Smooth muscle cell (in vitro differentiated cells): ENCODE results near the gene TRPM1. TPM values are rescaled to one million over a fixed set of nuclear protein-coding genes. Genes with fewer than 3 reads are reported as not detected.

ENCODE experiments used
- DNase-seq: peaks from one replicate; lab custom pipeline; 2025; ENCODE audit not compliant: unreplicated experiment; lab: John Stamatoyannopoulos, UW
- H2AFZ ChIP-seq: fragments of 200-600 bp; sonication (generic); 2 replicates; pipeline ENCODE4 v1.6.0; 2016; ENCODE audit warnings: antibody characterized with exemption, low read depth, mild to moderate bottlenecking
- H3F3A ChIP-seq: fragments of 200-600 bp; sonication (generic); 2 replicates; pipeline ENCODE4 v1.6.0; 2017; ENCODE audit warnings: antibody characterized with exemption, low read depth
- H3K27ac ChIP-seq: fragments of 200-600 bp; sonication (generic); 2 replicates; pipeline ENCODE4 v1.5.1; 2016; ENCODE audit warnings: low read depth, mild to moderate bottlenecking
- H3K27me3 ChIP-seq: fragments of 200-600 bp; sonication (generic); 2 replicates; pipeline ENCODE4 v1.6.1; 2016; ENCODE audit warnings: low read depth, mild to moderate bottlenecking
- H3K36me3 ChIP-seq: fragments of 200-600 bp; sonication (generic); 2 replicates; pipeline ENCODE4 v1.5.1; 2016; ENCODE audit warnings: low read depth
- H3K4me1 ChIP-seq: fragments of 200-600 bp; sonication (generic); 2 replicates; pipeline ENCODE4 v1.5.1; 2016; ENCODE audit warnings: low read depth
- H3K4me2 ChIP-seq: fragments of 200-600 bp; sonication (generic); 2 replicates; pipeline ENCODE4 v1.6.0; 2016; ENCODE audit warnings: mild to moderate bottlenecking
- H3K4me3 ChIP-seq: fragments of 200-600 bp; sonication (generic); 2 replicates; pipeline ENCODE4 v1.5.1; 2016; ENCODE audit warnings: mild to moderate bottlenecking
- H3K79me2 ChIP-seq: fragments of 200-600 bp; sonication (generic); 2 replicates; pipeline ENCODE4 v1.6.0; 2016; ENCODE audit warnings: low read depth, mild to moderate bottlenecking
- H3K9ac ChIP-seq: fragments of 200-600 bp; sonication (generic); 2 replicates; pipeline ENCODE4 v1.6.0; 2016; ENCODE audit warnings: low read depth
- H3K9me3 ChIP-seq: fragments of 200-600 bp; sonication (generic); replicated peaks from 2 replicates; pipeline ENCODE4 v1.5.1; 2016; ENCODE audit warnings: low read depth
- H4K20me1 ChIP-seq: fragments of 200-600 bp; sonication (generic); 2 replicates; pipeline ENCODE4 v1.6.0; 2016; ENCODE audit warnings: low read depth
- CTCF ChIP-seq: fragments of 200-600 bp; sonication (generic); IDR thresholded peaks from 2 replicates; pipeline ENCODE4 v1.5.1; 2017; ENCODE audit warnings: borderline replicate concordance, mild to moderate bottlenecking, antibody characterized with exemption; ENCODE audit not compliant: insufficient read depth, poor library complexity, severe bottlenecking
- WGBS: methylation state at CpG from one replicate; pipeline ENCODE4 v1.1.7; 2016; ENCODE audit warnings: low lambda C conversion rate; 5-methylcytosine and 5-hydroxymethylcytosine counted together
- polyA plus RNA-seq: library from polyadenylated mRNA; unstranded; fragments of >200 nt; fragmentation: Nextera tagmentation; extraction: Ambion mirVana; gene quantifications from 2 replicates; pipeline ENCODE4 v1.2.1, GENCODE V29; 2016
- total RNA-seq: library from RNA; depleted of rRNA; stranded (reverse); fragments of >200 nt; gene quantifications from 2 replicates; pipeline ENCODE4 v1.2.3, GENCODE V29; 2014

The TRPM1 gene
- total and polyA plus RNA-seq, 2 experiments from 2014 or later, result not detected

- Histone ChIP-seq H3K4me1 (no peaks in the 10 kb centered on the region), H4K20me1 (no peaks in the 10 kb centered on the region), H2AFZ (no peak overlapping the region), H3K36me3 (no peaks in the 10 kb centered on the region), H3K79me2 (no peaks in the 10 kb centered on the region), H3K27me3 (no peaks in the 10 kb centered on the region), H3K27ac (no peak overlapping the region), H3K4me3 (no peak overlapping the region), H3K9me3 (no peaks in the 10 kb centered on the region), H3F3A (no peaks in the 10 kb centered on the region), H3K9ac (no peak overlapping the region), H3K4me2 (no peak overlapping the region)
- 90% methylated on average over 10 of the region's 10 CpGs for WGBS
- DNase-seq, result no peak
- TF ChIP-seq CTCF, result no peak
Measured at GRCh38 chr15:31050953-31051352, 50.6 kb downstream of the TRPM1 start.

GRCh38 chr15:31049682-31050615 is 51.6 kb downstream of the TRPM1 start:
- Histone ChIP-seq H3K4me1 (no peaks in the 10 kb centered on the region), H3K27ac (no peak overlapping the region), H3K79me2 (no peaks in the 10 kb centered on the region), H3F3A (no peaks in the 10 kb centered on the region), H3K4me3 (no peak overlapping the region), H3K27me3 (no peaks in the 10 kb centered on the region), H3K36me3 (no peaks in the 10 kb centered on the region), H3K9ac (no peak overlapping the region), H3K9me3 (no peaks in the 10 kb centered on the region), H3K4me2 (no peak overlapping the region), H4K20me1 (no peaks in the 10 kb centered on the region), H2AFZ (no peak overlapping the region)
- TF ChIP-seq CTCF, result no peak
- no peak for DNase-seq
- 78% methylated on average over 12 of the region's 12 CpGs for WGBS

- no peaks in the 10 kb centered on the region for H3F3A ChIP-seq
- no peak for TF ChIP-seq CTCF
- WGBS, result 92% methylated on average over 10 of the region's 10 CpGs
Measured at GRCh38 chr15:31049111-31049510, 52.4 kb downstream of the TRPM1 start.

More at GRCh38 chr15:31049111-31049510, 52.4 kb downstream of the TRPM1 start:
- Histone ChIP-seq H3K27ac (no peak overlapping the region), H3K4me2 (no peak overlapping the region), H3K36me3 (no peaks in the 10 kb centered on the region), H3K27me3 (no peaks in the 10 kb centered on the region), H3K9me3 (no peaks in the 10 kb centered on the region), H3K4me1 (no peaks in the 10 kb centered on the region), H3K4me3 (no peak overlapping the region), H2AFZ (no peak overlapping the region), H3K9ac (no peak overlapping the region), H3K79me2 (no peaks in the 10 kb centered on the region), H4K20me1 (no peaks in the 10 kb centered on the region)
- DNase-seq, result no peak
